Upper lobe of left lung (tissue), 4 donors: ENCODE data around the gene TMEM258.

ENCODE experiments used
- CTCF ChIP-seq, 6 experiments: fragments of 450-650 bp in 4 of 6; fragments of 200-600 bp in 2 of 6; sonication (generic) in 2 of 6; IDR thresholded peaks; one replicate each; pipeline ENCODE4 v1.5.1; 2016 to 2019; ENCODE audit warnings: antibody characterized with exemption in 6 of 6
- EP300 ChIP-seq, 4 donors: sonication (generic); formaldehyde crosslinking; IDR thresholded peaks; one replicate each; pipeline ENCODE4 v1.5.1; 2017; ENCODE audit warnings: antibody characterized with exemption in 4 of 4, control low read depth in 2 of 4
- POLR2AphosphoS5 ChIP-seq, 2 donors: sonication (generic); formaldehyde crosslinking; IDR thresholded peaks; one replicate each; pipeline ENCODE4 v1.5.1; 2017; ENCODE audit warnings: antibody characterized with exemption in 2 of 2

GRCh38 chr11:61833471-61833870, 41.1 kb upstream of the TMEM258 start:
- no peak for TF ChIP-seq POLR2AphosphoS5 (IDR thresholded peaks at IDR 0.05)
- no peak for TF ChIP-seq CTCF (IDR thresholded peaks at IDR 0.05)
- no peak for TF ChIP-seq EP300 (IDR thresholded peaks at IDR 0.05)
